Measurements from ENCODE around the gene EGFLAM. TPM values are rescaled to one million over a fixed set of nuclear protein-coding genes. Genes with fewer than 3 reads are reported as not detected.
A peak's percentile ranks its signal among the peaks of the same experiment; 100 is the strongest.

The EGFLAM gene
- total RNA-seq, 1 experiment from 2014 or later = 45.4 TPM

GRCh38 chr5:38447056-38447455 is 188.7 kb downstream of the EGFLAM start:
- Histone ChIP-seq H3K4me3 (ENCODE audit: low read depth, low read length, poor library complexity, severe bottlenecking) (peak overlapping the region; percentile 57), H3K27ac (ENCODE audit: low read depth, low read length, poor library complexity, severe bottlenecking) (peak overlapping the region; percentile 82), H3K9me3 (ENCODE audit: low read depth, low read length, poor library complexity, severe bottlenecking) (no peaks in the 10 kb centered on the region), H3K36me3 (ENCODE audit: insufficient read depth, low read length, poor library complexity, severe bottlenecking) (peaks cover 10% of the 10 kb centered on the region), H3K27me3 (replicated peaks; ENCODE audit: insufficient read depth, low read depth, low read length, poor library complexity) (no peaks in the 10 kb centered on the region), H3K4me1 (ENCODE audit: insufficient read depth, low read length, poor library complexity, severe bottlenecking) (peaks cover 21% of the 10 kb centered on the region)
- no peak for DNase-seq (ENCODE audit: low spot score)
- no TSS peak for BruUV-seq (replicated peaks)
- CTCF ChIA-PET = interaction anchor here (1.0 kb wide), 1 partner anchor 362 kb away, joined by 3 read pairs; no protein-coding TSS in a partner anchor
- TF ChIP-seq, protein P1, sequence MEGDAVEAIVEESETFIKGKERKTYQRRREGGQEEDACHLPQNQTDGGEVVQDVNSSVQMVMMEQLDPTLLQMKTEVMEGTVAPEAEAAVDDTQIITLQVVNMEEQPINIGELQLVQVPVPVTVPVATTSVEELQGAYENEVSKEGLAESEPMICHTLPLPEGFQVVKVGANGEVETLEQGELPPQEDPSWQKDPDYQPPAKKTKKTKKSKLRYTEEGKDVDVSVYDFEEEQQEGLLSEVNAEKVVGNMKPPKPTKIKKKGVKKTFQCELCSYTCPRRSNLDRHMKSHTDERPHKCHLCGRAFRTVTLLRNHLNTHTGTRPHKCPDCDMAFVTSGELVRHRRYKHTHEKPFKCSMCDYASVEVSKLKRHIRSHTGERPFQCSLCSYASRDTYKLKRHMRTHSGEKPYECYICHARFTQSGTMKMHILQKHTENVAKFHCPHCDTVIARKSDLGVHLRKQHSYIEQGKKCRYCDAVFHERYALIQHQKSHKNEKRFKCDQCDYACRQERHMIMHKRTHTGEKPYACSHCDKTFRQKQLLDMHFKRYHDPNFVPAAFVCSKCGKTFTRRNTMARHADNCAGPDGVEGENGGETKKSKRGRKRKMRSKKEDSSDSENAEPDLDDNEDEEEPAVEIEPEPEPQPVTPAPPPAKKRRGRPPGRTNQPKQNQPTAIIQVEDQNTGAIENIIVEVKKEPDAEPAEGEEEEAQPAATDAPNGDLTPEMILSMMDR (conservative IDR thresholded peaks at IDR 0.05; ENCODE audit: low read depth, low read length) = no peak
- no peak for TF ChIP-seq EZH2 (IDR thresholded peaks at IDR 0.05; ENCODE audit: borderline replicate concordance, low read depth, low read length, poor library complexity, severe bottlenecking)
- POLR2A ChIA-PET (ENCODE audit: low non-redundant PET) = no interaction called here
- intact Hi-C loops (cut with micrococcal nuclease; ENCODE audit: unreplicated experiment) = loop anchor here (10.0 kb wide), 2 partner anchors 308 to 638 kb away; no protein-coding TSS in a partner anchor

- BruUV-seq (replicated peaks) = no TSS peak
- Histone ChIP-seq H3K27ac (ENCODE audit: low read depth, low read length, poor library complexity, severe bottlenecking) (no peak overlapping the region), H3K4me3 (ENCODE audit: low read depth, low read length, poor library complexity, severe bottlenecking) (no peak overlapping the region), H3K4me1 (ENCODE audit: insufficient read depth, low read length, poor library complexity, severe bottlenecking) (peaks cover 21% of the 10 kb centered on the region), H3K9me3 (ENCODE audit: low read depth, low read length, poor library complexity, severe bottlenecking) (no peaks in the 10 kb centered on the region), H3K36me3 (ENCODE audit: insufficient read depth, low read length, poor library complexity, severe bottlenecking) (peaks cover 17% of the 10 kb centered on the region), H3K27me3 (replicated peaks; ENCODE audit: insufficient read depth, low read depth, low read length, poor library complexity) (no peaks in the 10 kb centered on the region)
- ChIA-PET POLR2A (ENCODE audit: low non-redundant PET) (no interaction called here), CTCF (no interaction called here)
- no peak for DNase-seq (ENCODE audit: low spot score)
- TF ChIP-seq EZH2 (IDR thresholded peaks at IDR 0.05; ENCODE audit: borderline replicate concordance, low read depth, low read length, poor library complexity, severe bottlenecking) = no peak
- TF ChIP-seq, protein P1 (conservative IDR thresholded peaks at IDR 0.05; ENCODE audit: low read depth, low read length) = no peak
- intact Hi-C loops (cut with micrococcal nuclease; ENCODE audit: unreplicated experiment) = loop anchor here (10.0 kb wide), 2 partner anchors 307 to 637 kb away; no protein-coding TSS in a partner anchor
These were observed 189.4 kb downstream of the EGFLAM start for GRCh38 chr5:38447786-38448185.

DNA sequence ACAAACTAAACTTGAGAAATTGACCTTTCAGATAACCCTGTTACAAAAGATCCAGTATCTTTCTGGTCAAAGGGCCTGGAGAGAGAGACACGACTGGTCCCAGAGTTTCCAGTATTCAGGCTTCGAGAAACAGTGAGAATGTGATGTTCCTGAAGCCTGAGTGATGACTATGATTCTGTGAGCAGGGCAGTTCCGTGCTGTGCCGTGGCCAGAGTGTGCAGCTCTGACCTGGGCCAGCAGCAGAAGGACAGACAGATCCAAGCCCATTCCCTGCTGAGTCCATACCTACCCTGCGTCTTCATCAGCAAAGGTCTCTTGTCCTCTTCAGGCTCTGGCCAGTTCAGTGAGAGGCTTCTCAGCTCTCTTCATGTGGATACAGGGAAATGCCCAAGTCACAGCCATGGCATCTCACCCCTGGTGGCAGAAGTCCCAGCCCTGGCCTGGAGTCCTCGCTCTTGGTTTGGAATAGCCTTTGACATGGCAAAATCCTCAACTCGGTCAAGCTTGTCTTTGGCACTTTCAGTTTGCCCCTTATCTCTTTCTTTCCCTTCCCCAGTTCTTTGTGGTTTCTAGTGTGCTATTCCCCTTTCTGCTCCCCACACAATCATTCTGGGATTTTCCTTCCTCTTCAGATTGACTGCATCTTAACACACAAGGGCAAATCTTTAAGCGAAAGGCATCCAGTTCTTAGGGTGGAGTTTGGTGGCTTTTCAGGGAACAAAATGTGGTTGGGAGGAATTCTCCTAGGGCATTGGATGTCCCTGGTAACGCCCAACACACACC is 190.4 kb downstream of the EGFLAM start:
- BruUV-seq (replicated peaks) = no TSS peak
- intact Hi-C loops (cut with micrococcal nuclease; ENCODE audit: unreplicated experiment) = loop anchor here (10.0 kb wide), 2 partner anchors 306 to 636 kb away; no protein-coding TSS in a partner anchor
- CTCF ChIA-PET = no interaction called here

More for the DNA sequence above, 190.4 kb downstream of the EGFLAM start:
- Histone ChIP-seq H3K4me1 (ENCODE audit: insufficient read depth, low read length, poor library complexity, severe bottlenecking) (peaks cover 21% of the 10 kb centered on the region), H3K27ac (ENCODE audit: low read depth, low read length, poor library complexity, severe bottlenecking) (no peak overlapping the region), H3K9me3 (ENCODE audit: low read depth, low read length, poor library complexity, severe bottlenecking) (no peaks in the 10 kb centered on the region), H3K36me3 (ENCODE audit: insufficient read depth, low read length, poor library complexity, severe bottlenecking) (peaks cover 22% of the 10 kb centered on the region), H3K27me3 (replicated peaks; ENCODE audit: insufficient read depth, low read depth, low read length, poor library complexity) (no peaks in the 10 kb centered on the region), H3K4me3 (ENCODE audit: low read depth, low read length, poor library complexity, severe bottlenecking) (no peak overlapping the region)
- TF ChIP-seq, protein P1 (conservative IDR thresholded peaks at IDR 0.05; ENCODE audit: low read depth, low read length) = no peak
- no peak for TF ChIP-seq EZH2 (IDR thresholded peaks at IDR 0.05; ENCODE audit: borderline replicate concordance, low read depth, low read length, poor library complexity, severe bottlenecking)
- no peak for DNase-seq (ENCODE audit: low spot score)
- POLR2A ChIA-PET (ENCODE audit: low non-redundant PET) = no interaction called here
